ENCODE results near the gene AZU1.
"Not testable (repeated sequence)": the region's sequence is repeated elsewhere in the genome, so short reads cannot be mapped to it uniquely, and the experiment has no call there.

The AZU1 gene

GRCh38 chr19:827314-827709 lies 325 bp upstream of the AZU1 start:
- no peak for DNase-seq (ENCODE audit: low read depth, low spot score)

GRCh38 chr19:829129-829758 lies 1.6 kb downstream of the AZU1 start:
- H3K36me3 ChIP-seq (ENCODE audit: insufficient read depth, low read length): no peaks in the 10 kb centered on the region
- TF ChIP-seq FOXP2 (optimal IDR thresholded peaks at IDR 0.05; ENCODE audit: control extremely low read depth, extremely low read length, insufficient read depth) (no peak), POLR2AphosphoS5 (IDR thresholded peaks at IDR 0.05; ENCODE audit: borderline replicate concordance, low read depth, low read length) (no peak)
- no peak for DNase-seq (ENCODE audit: low read depth, low spot score)
- no peak overlapping the region for H3K9ac ChIP-seq (ENCODE audit: insufficient read length)
- no peak overlapping the region for H3K27ac ChIP-seq
- no peaks in the 10 kb centered on the region for H3K9me3 ChIP-seq (ENCODE audit: low read depth, low read length)
- no peak overlapping the region for H3K4me3 ChIP-seq

More at GRCh38 chr19:827314-827709, 325 bp upstream of the AZU1 start:
- Histone ChIP-seq H3K36me3 (ENCODE audit: insufficient read depth, low read length) (no peaks in the 10 kb centered on the region), H3K27ac (no peak overlapping the region), H3K9me3 (ENCODE audit: low read depth, low read length) (no peaks in the 10 kb centered on the region), H3K4me3 (no peak overlapping the region), H3K9ac (ENCODE audit: insufficient read length) (no peak overlapping the region)
- TF ChIP-seq EZH2 (IDR thresholded peaks at IDR 0.05) (no peak), FOXP2 (optimal IDR thresholded peaks at IDR 0.05; ENCODE audit: control extremely low read depth, extremely low read length, insufficient read depth) (no peak), POLR2AphosphoS5 (IDR thresholded peaks at IDR 0.05; ENCODE audit: borderline replicate concordance, low read depth, low read length) (no peak)

GRCh38 chr19:831407-832369 lies 4.1 kb downstream of the AZU1 start:
- no peak overlapping the region for H3K9ac ChIP-seq (ENCODE audit: insufficient read length)
- DNase-seq (ENCODE audit: low read depth, low spot score): no peak
- no peak overlapping the region for H3K4me3 ChIP-seq
- H3K27ac ChIP-seq: no peak overlapping the region
- no peak for TF ChIP-seq FOXP2 (optimal IDR thresholded peaks at IDR 0.05; ENCODE audit: control extremely low read depth, extremely low read length, insufficient read depth)
- TF ChIP-seq POLR2AphosphoS5 (IDR thresholded peaks at IDR 0.05; ENCODE audit: borderline replicate concordance, low read depth, low read length): no peak
- no peak for TF ChIP-seq EZH2 (IDR thresholded peaks at IDR 0.05)
- no peaks in the 10 kb centered on the region for H3K36me3 ChIP-seq (ENCODE audit: insufficient read depth, low read length)
- no peaks in the 10 kb centered on the region for H3K9me3 ChIP-seq (ENCODE audit: low read depth, low read length)

GRCh38 chr19:834216-834615 lies 6.6 kb downstream of the AZU1 start:
- no peak overlapping the region for H3K9ac ChIP-seq (ENCODE audit: insufficient read length)
- H3K36me3 ChIP-seq (ENCODE audit: insufficient read depth, low read length): no peaks in the 10 kb centered on the region
- no peaks in the 10 kb centered on the region for H3K9me3 ChIP-seq (ENCODE audit: low read depth, low read length)
- TF ChIP-seq EZH2 (IDR thresholded peaks at IDR 0.05) (no peak), FOXP2 (optimal IDR thresholded peaks at IDR 0.05; ENCODE audit: control extremely low read depth, extremely low read length, insufficient read depth) (no peak), POLR2AphosphoS5 (IDR thresholded peaks at IDR 0.05; ENCODE audit: borderline replicate concordance, low read depth, low read length) (no peak)
- DNase-seq (ENCODE audit: low read depth, low spot score): no peak
- no peak overlapping the region for H3K4me3 ChIP-seq
- H3K27ac ChIP-seq: no peak overlapping the region

- Histone ChIP-seq H3K36me3 (ENCODE audit: insufficient read depth, low read length) (no peaks in the 10 kb centered on the region), H3K27ac (no peak overlapping the region), H3K9ac (ENCODE audit: insufficient read length) (no peak overlapping the region), H3K4me3 (no peak overlapping the region), H3K9me3 (ENCODE audit: low read depth, low read length) (no peaks in the 10 kb centered on the region)
- TF ChIP-seq POLR2AphosphoS5 (IDR thresholded peaks at IDR 0.05; ENCODE audit: borderline replicate concordance, low read depth, low read length): no peak
- no peak for TF ChIP-seq FOXP2 (optimal IDR thresholded peaks at IDR 0.05; ENCODE audit: control extremely low read depth, extremely low read length, insufficient read depth)
- TF ChIP-seq EZH2 (IDR thresholded peaks at IDR 0.05): no peak
- no peak for DNase-seq (ENCODE audit: low read depth, low spot score)
Measured at GRCh38 chr19:835210-835810, 7.7 kb downstream of the AZU1 start.

GRCh38 chr19:840519-841206 lies 13.0 kb downstream of the AZU1 start, which contains the start of gene PRTN3:
Gene PRTN3 (plus strand): TSS chr19:840999. CDS start chr19:841009, 10 bp downstream.
- no peak for DNase-seq (ENCODE audit: low read depth, low spot score)
- Histone ChIP-seq H3K9ac (ENCODE audit: insufficient read length) (no peak within 1 kb of the TSS), H3K36me3 (ENCODE audit: insufficient read depth, low read length) (no peaks in the 10 kb centered on the region), H3K9me3 (ENCODE audit: low read depth, low read length) (no peaks in the 10 kb centered on the region), H3K27ac (no peak within 1 kb of the TSS), H3K4me3 (no peak within 1 kb of the TSS)
- no peak for TF ChIP-seq POLR2AphosphoS5 (IDR thresholded peaks at IDR 0.05; ENCODE audit: borderline replicate concordance, low read depth, low read length)
- no peak for TF ChIP-seq EZH2 (IDR thresholded peaks at IDR 0.05)
- no peak for TF ChIP-seq FOXP2 (optimal IDR thresholded peaks at IDR 0.05; ENCODE audit: control extremely low read depth, extremely low read length, insufficient read depth)

GRCh38 chr19:842802-843179 lies 15.2 kb downstream of the AZU1 start:
- not testable (repeated sequence) for H3K36me3 ChIP-seq (ENCODE audit: insufficient read depth, low read length); H3K9me3 ChIP-seq (ENCODE audit: low read depth, low read length); H3K4me3 ChIP-seq; H3K27ac ChIP-seq; H3K9ac ChIP-seq (ENCODE audit: insufficient read length); DNase-seq (ENCODE audit: low read depth, low spot score)

Measured in SK-N-MC (cell line).